Ramos (cell line): ENCODE data around the gene CAPN11.
"Not testable (repeated sequence)": the region's sequence is repeated elsewhere in the genome, so short reads cannot be mapped to it uniquely, and the experiment has no call there.

Experiments used
- in situ Hi-C: fragments of 300-500 bp; cut with MboI; formaldehyde crosslinking; loops from one replicate; pipeline ENCODE4 v1.14.3; 2022; ENCODE audit warnings: low sequenced_read_pairs; ENCODE audit not compliant: unreplicated experiment

Gene CAPN11

DNA sequence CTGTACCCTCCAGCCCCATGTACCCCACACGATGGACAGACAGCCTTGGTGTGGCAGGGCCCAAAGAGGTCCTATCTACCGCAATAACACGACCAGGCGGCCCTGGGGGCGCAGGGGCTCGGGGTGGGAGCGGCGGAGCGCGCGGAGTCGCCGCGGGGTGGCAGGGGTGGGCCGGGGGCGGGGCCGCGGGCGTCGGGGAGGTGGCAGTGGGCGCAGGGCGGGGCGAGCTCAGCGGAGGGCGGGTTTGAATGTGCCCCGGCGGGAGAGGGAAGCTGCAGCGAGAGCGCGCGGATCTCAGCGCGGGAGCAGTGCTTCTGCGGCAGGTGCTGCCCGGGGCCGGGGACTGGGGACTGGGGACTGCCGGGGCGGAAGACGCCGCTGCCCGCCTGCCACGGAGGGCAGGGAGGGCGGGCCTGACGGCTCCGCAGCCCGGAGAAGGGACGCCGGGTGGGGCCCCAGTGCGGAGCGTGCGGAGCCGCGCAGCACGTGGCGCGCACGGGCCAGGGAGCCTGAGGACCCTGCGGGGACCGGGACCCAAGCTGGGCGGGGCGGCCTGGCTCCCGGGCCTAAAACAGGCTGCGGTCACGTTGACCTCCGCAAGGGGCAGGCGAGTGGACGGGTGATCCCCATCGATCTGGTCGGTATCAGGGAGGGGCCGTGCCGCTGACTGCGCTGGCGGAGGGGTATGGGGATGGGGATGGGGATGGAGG lies 64.9 kb downstream of the CAPN11 start, which contains the start of gene SLC29A1:
Gene SLC29A1 (plus strand): TSS at position 277 of the 710 bp plus-strand sequence. CDS start 3,719 bp downstream, outside the sequence.
- in situ Hi-C loops, result no loop called here

DNA sequence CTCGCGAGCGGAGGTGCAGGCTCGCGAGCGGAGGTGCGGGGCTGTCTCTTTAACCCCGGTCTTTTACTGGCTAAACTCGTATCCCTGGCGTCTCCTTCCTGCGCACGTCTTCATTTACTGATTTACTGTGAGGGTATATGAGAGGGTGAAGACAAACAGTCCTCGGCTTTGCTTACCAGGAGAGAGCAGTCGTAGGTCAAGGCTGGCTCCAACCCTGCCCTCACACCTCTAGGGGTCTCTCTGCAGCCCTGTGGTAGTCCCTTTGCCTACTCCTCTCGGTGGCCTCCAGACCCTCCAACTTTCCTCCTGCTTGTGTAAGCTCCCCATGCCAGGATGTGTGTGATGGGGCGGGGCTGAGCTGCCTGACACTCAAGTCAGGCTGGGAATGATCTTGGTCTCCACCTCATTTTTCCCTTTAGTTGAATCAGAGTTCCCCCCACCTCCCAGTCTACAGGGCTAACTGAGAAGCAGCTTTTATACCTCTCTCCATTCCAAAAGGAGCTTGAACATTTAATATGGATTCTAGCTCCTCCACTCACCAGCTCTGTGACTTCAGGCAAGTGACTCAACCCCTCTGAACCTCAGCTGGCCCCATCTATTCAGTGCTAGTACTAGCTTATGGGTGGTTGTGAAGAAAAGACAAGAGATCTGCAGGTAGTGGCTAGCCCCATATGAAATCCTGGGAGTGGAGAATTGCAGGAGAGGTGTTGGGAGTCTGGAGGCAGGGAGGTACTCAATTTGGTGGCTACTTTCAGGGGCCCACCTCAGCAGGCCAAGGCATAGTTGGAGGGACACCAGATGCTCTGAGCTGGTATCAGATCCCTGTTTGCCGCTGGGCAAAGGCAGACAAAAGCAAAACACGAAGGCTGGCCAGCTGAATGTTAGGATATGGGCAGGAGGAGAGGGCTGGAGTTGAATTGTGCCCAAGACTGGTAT lies 65.7 kb downstream of the CAPN11 start:
- in situ Hi-C loops, result no loop called here

GRCh38 chr6:44224965-44225305 lies 66.3 kb downstream of the CAPN11 start:
- in situ Hi-C loops, result no loop called here

DNA sequence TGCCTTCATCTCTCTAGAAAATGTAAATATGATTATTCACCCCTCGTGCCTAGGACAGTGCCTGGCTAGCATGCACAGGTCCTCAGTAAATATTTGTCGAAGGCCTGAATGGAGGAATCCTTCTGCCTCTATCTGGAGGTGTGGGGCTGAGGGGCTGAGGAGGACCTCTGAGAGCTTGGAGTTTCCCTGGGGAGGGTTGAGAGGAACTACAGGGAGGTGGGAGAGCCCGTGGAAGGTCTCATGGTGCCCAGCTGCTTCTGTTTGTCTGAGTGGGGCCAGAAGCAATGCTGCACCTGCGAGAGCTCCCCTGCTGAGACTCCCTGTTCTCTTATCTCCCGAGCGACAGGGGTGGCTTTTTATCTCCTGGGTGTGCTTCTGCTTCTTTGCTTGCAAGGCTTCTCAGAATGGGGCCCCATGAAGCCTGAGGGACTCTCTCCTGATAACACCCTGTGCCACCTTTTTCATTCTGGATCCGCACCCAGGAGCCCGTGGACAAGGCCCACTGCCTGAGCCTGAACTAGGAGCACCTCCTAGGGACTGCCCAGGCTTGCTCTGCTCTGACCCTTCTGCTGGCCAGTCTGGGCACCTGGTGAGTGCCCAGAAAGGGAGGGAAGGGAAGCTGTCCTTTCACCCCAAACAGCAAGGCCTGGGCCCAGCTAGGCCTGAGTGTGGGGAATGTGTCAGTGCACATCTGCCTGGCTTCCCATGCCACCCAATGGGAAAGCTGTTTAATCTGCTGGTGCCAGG lies 67.1 kb downstream of the CAPN11 start:
- in situ Hi-C loops, result no loop called here

DNA sequence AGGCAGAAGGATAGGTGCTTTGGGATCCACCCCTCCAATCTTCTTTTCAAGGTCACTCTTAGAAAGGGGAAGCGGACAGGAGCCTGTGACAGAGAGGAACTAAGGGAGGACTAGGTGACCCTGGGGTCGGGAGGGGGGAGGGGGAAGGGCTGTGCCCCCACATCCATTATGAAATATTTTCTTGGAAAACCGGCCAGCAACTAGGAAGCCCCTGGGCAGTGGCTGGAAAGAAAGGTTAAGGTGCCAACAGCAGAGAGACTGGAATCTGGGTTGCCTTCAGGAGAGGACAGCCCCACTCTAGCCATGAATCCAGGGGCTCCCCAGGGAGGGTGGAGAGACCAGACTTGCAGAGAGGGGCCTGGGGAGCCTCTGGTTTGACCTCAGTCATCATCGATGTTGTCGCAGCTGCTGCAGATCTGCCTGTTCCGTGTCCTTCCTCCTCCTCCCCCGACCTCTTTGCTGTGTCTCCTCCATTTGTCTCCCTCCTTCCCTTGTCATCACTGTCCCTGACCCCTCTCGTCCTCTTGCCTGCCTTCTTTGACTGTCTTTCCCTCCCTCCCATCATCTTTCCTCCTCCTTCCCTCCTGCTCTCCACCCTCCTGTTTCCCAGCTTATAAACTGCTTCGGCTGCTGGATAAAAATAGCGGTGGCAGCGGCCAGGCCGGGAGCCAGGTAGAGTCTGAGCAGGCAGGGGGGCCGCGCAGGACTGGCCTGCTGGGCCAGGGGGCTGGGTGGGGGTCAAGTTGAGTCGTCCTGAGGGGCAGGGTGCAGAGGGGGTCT lies 67.9 kb downstream of the CAPN11 start:
- in situ Hi-C loops, result no loop called here

GRCh38 chr6:44227148-44227793 lies 68.7 kb downstream of the CAPN11 start:
- in situ Hi-C loops, result no loop called here

- in situ Hi-C loops, result no loop called here
Measured at GRCh38 chr6:44228031-44228430, 69.4 kb downstream of the CAPN11 start.

- in situ Hi-C loops, result no loop called here
Measured at GRCh38 chr6:44228433-44228832, 69.8 kb downstream of the CAPN11 start.

GRCh38 chr6:44228836-44229235 lies 70.2 kb downstream of the CAPN11 start:
- in situ Hi-C loops, result no loop called here

DNA sequence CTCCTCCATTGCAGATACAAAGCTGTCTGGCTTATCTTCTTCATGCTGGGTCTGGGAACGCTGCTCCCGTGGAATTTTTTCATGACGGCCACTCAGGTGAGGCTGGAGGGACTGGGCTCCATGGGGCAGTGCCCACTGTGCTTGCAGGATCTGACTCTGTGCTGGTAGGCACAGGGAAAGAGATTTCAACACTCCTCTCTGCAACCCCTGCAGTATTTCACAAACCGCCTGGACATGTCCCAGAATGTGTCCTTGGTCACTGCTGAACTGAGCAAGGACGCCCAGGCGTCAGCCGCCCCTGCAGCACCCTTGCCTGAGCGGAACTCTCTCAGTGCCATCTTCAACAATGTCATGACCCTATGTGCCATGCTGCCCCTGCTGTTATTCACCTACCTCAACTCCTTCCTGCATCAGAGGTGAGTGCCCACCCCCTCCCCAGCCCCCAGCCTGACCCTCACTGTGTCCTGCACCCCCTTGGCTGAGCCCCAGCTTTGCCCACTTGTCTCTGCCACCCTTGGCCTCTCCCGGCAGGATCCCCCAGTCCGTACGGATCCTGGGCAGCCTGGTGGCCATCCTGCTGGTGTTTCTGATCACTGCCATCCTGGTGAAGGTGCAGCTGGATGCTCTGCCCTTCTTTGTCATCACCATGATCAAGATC lies 70.9 kb downstream of the CAPN11 start:
- in situ Hi-C loops, result no loop called here

DNA sequence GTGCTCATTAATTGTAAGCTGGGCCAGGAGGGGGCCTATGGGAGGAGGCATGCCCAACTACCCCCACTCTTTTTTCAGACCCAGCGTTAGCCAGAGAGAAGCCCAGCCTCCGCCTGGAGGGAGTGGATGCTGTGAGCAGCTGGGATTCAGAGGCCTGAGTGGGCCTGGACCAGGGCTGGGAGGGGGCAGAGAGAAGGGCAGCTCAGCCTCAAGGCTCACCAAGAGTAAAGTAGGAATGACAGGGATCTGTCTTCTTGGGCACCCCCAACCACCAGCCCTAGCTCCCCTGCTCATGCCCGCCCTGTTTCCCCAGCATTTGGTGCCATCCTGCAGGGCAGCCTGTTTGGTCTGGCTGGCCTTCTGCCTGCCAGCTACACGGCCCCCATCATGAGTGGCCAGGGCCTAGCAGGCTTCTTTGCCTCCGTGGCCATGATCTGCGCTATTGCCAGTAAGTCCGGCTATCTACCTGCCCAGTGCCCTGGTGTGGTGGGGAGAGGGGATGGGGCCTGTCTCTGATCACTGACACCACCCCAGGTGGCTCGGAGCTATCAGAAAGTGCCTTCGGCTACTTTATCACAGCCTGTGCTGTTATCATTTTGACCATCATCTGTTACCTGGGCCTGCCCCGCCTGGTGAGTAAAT lies 71.5 kb downstream of the CAPN11 start:
- in situ Hi-C loops, result no loop called here

DNA sequence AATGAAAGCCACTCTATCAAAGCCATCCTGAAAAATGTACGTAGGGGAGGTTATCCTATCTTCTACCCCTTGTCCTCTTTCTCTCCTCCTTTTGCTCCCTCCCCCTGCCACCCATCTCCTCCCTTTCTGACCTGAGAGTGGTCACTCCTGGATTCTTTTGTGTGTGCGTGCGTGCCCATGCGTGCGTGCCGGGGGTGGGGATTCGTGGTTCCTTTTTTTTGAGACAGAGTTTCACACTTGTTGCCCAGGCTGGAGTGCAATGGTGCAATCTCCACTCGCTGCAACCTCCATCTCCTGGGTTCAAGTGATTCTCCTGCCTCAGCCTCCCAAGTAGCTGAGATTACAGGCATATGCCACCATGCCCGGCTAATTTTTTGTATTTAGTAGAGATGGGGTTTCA lies 72.8 kb downstream of the CAPN11 start:
- in situ Hi-C loops, result not testable (repeated sequence)

GRCh38 chr6:44232676-44233566 lies 74.3 kb downstream of the CAPN11 start:
- in situ Hi-C loops, result no loop called here

GRCh38 chr6:44233567-44234100 lies 75.0 kb downstream of the CAPN11 start:
- in situ Hi-C loops, result no loop called here
